HepG2 (cell line): Measurements from ENCODE around the gene NFATC3. TPM values are rescaled to one million over a fixed set of nuclear protein-coding genes. Genes with fewer than 3 reads are reported as not detected.
A peak's percentile ranks its signal among the peaks of the same experiment; 100 is the strongest.

Experiments
- ATAC-seq: fragments of 200-7000 bp; cut with Tn5 transposase; 3 replicates; pipeline ENCODE4 v1.9.1; 2020; ENCODE audit warnings: mild to moderate bottlenecking, moderate library complexity
- BruUV-seq: library from RNA; stranded (reverse); fragments of 400-500 nt; replicated peaks from 2 replicates; lab custom pipeline; 2021; lab: Mats Ljungman, UMichigan
- CTCF ChIA-PET: fragments of 300-600 bp; formaldehyde crosslinking; extraction: SDS; loops from one replicate; lab custom pipeline; 2021; ENCODE audit warnings: low total read pairs, inconsistent platforms, low intra/inter-chr PET ratio; lab: Yijun Ruan, JAX
- POLR2A ChIA-PET: fragments of 350-600 bp; sonication (Branson Sonifier 250); formaldehyde crosslinking; loops from one replicate; lab custom pipeline; 2020; ENCODE audit warnings: antibody characterized with exemption, inconsistent platforms; lab: Yijun Ruan, JAX
- DNase-seq: peaks from one replicate; pipeline ENCODE4 v3.0.0-alpha.2; 2015; ENCODE audit warnings: low spot score
- FAIRE-seq: peaks from 3 replicates; lab custom pipeline; 2011; peaks lifted over from hg19 to GRCh38; lab: Jason Lieb, UNC
- H2AFZ ChIP-seq: one replicate; pipeline ENCODE4 v1.6.1; 2011; ENCODE audit warnings: low read length, inconsistent platforms
- H3K27ac ChIP-seq: fragments of 300-600 bp; 3 replicates; pipeline ENCODE4 v1.8.0; 2011; ENCODE audit warnings: mixed run types, mild to moderate bottlenecking, mixed read lengths, low read length, inconsistent platforms; ENCODE audit not compliant: insufficient read depth; ENCODE audit errors: extremely low read length
- H3K27me3 ChIP-seq, 2 experiments: fragments of 200-600 bp in 1 of 2; 2 replicates in 1 of 2; 3 replicates in 1 of 2; pipeline versions ENCODE4 v1.6.0 to v1.8.0; 2011; ENCODE audit warnings: low read length in 2 of 2, mild to moderate bottlenecking in 2 of 2, moderate library complexity in 2 of 2, inconsistent platforms in 1 of 2; ENCODE audit not compliant: insufficient read depth in 2 of 2, control insufficient read depth in 1 of 2
- H3K36me3 ChIP-seq, 2 experiments: fragments of 200-600 bp in 1 of 2; replicated peaks in 1 of 2; 2 replicates in 1 of 2; 3 replicates in 1 of 2; pipeline versions ENCODE4 v1.5.1 to v1.8.0; 2011; ENCODE audit warnings: low read length in 2 of 2, inconsistent platforms in 1 of 2; ENCODE audit not compliant: insufficient read depth in 2 of 2, control insufficient read depth in 1 of 2
- H3K4me1 ChIP-seq: 2 replicates; pipeline ENCODE4 v1.5.1; 2012; ENCODE audit warnings: low read length, inconsistent platforms; ENCODE audit not compliant: insufficient read depth
- H3K4me2 ChIP-seq: 2 replicates; pipeline ENCODE4 v1.6.0; 2011; ENCODE audit warnings: low read depth, low read length, inconsistent platforms
- H3K4me3 ChIP-seq, 3 experiments: fragments of 200-600 bp in 1 of 3; sonication (generic), shearing (Covaris generic) in 1 of 3; replicated peaks in 1 of 3; 2 replicates each; pipeline ENCODE4 v1.5.1; 2011 to 2016; ENCODE audit warnings: low read length in 3 of 3, inconsistent platforms in 2 of 3, low read depth in 2 of 3, mild to moderate bottlenecking in 2 of 3, control low read depth in 1 of 3, mixed read lengths in 1 of 3; ENCODE audit not compliant: insufficient read depth in 1 of 3
- H3K79me2 ChIP-seq: one replicate; pipeline ENCODE4 v1.6.1; 2011; ENCODE audit warnings: low read length, inconsistent platforms; ENCODE audit not compliant: insufficient read depth
- H3K9ac ChIP-seq: 2 replicates; pipeline ENCODE4 v1.6.0; 2011; ENCODE audit warnings: mild to moderate bottlenecking, low read depth, low read length, inconsistent platforms; ENCODE audit not compliant: insufficient read depth
- H3K9me3 ChIP-seq: 2 replicates; pipeline ENCODE4 v1.5.1; 2012; ENCODE audit warnings: mild to moderate bottlenecking, low read length
- H4K20me1 ChIP-seq: 2 replicates; pipeline ENCODE4 v1.6.0; 2011; ENCODE audit warnings: inconsistent platforms, mild to moderate bottlenecking, low read length, moderate library complexity; ENCODE audit not compliant: insufficient read depth
- DMAP1 ChIP-seq: IDR thresholded peaks from 2 replicates; pipeline ENCODE4 v1.6.1; 2016
- ETV5 ChIP-seq: IDR thresholded peaks from 2 replicates; pipeline ENCODE4 v1.6.1; 2018; ENCODE audit warnings: missing biosample characterization, missing genetic modification reagents, inconsistent platforms, borderline replicate concordance
- FLYWCH1 ChIP-seq: sonication (generic); formaldehyde crosslinking; IDR thresholded peaks from 2 replicates; pipeline ENCODE4 v1.8.1; 2023; ENCODE audit warnings: mild to moderate bottlenecking, missing genetic modification reagents
- HIVEP1 ChIP-seq: sonication (generic); formaldehyde crosslinking; IDR thresholded peaks from 2 replicates; pipeline ENCODE4 v1.4.0; 2020; ENCODE audit warnings: mild to moderate bottlenecking, missing genetic modification reagents
- IKZF1 ChIP-seq: fragments of 450-650 bp; IDR thresholded peaks from 2 replicates; pipeline ENCODE4 v1.7.1; 2016
- MIXL1 ChIP-seq: IDR thresholded peaks from 2 replicates; pipeline ENCODE4 v1.6.1; 2016
- NCOA1 ChIP-seq: sonication (generic); formaldehyde crosslinking; IDR thresholded peaks from 2 replicates; pipeline ENCODE4 v1.9.0; 2021; ENCODE audit warnings: missing genetic modification reagents
- PAX8 ChIP-seq: sonication (generic); formaldehyde crosslinking; IDR thresholded peaks from 2 replicates; pipeline ENCODE4 v1.8.0; 2022; ENCODE audit warnings: mild to moderate bottlenecking, missing genetic modification reagents, borderline replicate concordance
- SMC3 ChIP-seq: IDR thresholded peaks from 2 replicates; pipeline ENCODE4 v1.6.1; 2011; ENCODE audit warnings: low read length, improper control_type of control experiment
- ZBTB7A ChIP-seq: sonication (generic); formaldehyde crosslinking; IDR thresholded peaks from 2 replicates; pipeline ENCODE4 v1.8.0; 2022; ENCODE audit warnings: mild to moderate bottlenecking, missing genetic modification reagents
- ZNF10 ChIP-seq: sonication (generic); formaldehyde crosslinking; IDR thresholded peaks from 2 replicates; pipeline ENCODE4 v1.4.0; 2020; ENCODE audit warnings: mild to moderate bottlenecking, low read depth, missing genetic modification reagents, borderline replicate concordance
- ZNF235 ChIP-seq: sonication (generic); formaldehyde crosslinking; IDR thresholded peaks from 2 replicates; pipeline ENCODE4 v1.8.1; 2023; ENCODE audit warnings: mild to moderate bottlenecking, missing genetic modification reagents, borderline replicate concordance
- ZNF546 ChIP-seq: sonication (generic); formaldehyde crosslinking; conservative IDR thresholded peaks from 2 replicates; pipeline ENCODE4 v1.8.1; 2023; ENCODE audit warnings: mild to moderate bottlenecking, missing genetic modification reagents
- WGBS: methylation state at CpG from one replicate; pipeline ENCODE4 v1.1.6; 2017; ENCODE audit warnings: low lambda C conversion rate; 5-methylcytosine and 5-hydroxymethylcytosine counted together
- in situ Hi-C: cut with HindIII; loops from 2 replicates; pipeline ENCODE4 v1.10.0; 2017; ENCODE audit warnings: low pct_unique_long_range_greater_than_20kb; ENCODE audit not compliant: extremely low pct_ligation_motif_present
- intact Hi-C: fragments of 100-400 bp; cut with micrococcal nuclease; formaldehyde crosslinking; loops from one replicate; pipeline ENCODE4 v1.10.0; 2022; ENCODE audit not compliant: unreplicated experiment
- polyA plus RNA-seq, 8 experiments: library from polyadenylated mRNA; depleted of rRNA in 3 of 8; stranded (reverse) in 7 of 8; unstranded in 1 of 8; fragments of >200 nt; fragmentation: Illumina TruSeq in 4 of 8; extraction: Trizol in 4 of 8; gene quantifications; 2 replicates each; pipeline versions ENCODE4 v1.2.1 to v1.2.3, GENCODE V29; 2011 to 2016; ENCODE audit warnings: low read depth in 4 of 8, missing spikeins in 1 of 8, mixed read lengths in 1 of 8; ENCODE audit not compliant: insufficient read depth in 1 of 8
- total RNA-seq, 5 experiments: library from RNA; depleted of rRNA; stranded (reverse); fragments of >200 nt; fragmentation: Illumina TruSeq; extraction: Trizol; gene quantifications; 2 replicates each; pipeline ENCODE4 v1.2.3, GENCODE V29; 2016; ENCODE audit warnings: low read depth in 1 of 5
- TF ChIP-seq, protein P1 (sequence below): sonication (generic); formaldehyde crosslinking; IDR thresholded peaks from 2 replicates; pipeline ENCODE4 v1.4.0; 2020; ENCODE audit warnings: mild to moderate bottlenecking, missing genetic modification reagents
- TF ChIP-seq, protein P2 (sequence below): sonication (generic); formaldehyde crosslinking; conservative IDR thresholded peaks from 2 replicates; pipeline ENCODE4 v1.8.1; 2023; ENCODE audit warnings: missing genetic modification reagents
- TF ChIP-seq, protein P3 (sequence below): sonication (generic); formaldehyde crosslinking; IDR thresholded peaks from 2 replicates; pipeline ENCODE4 v1.5.1; 2020; ENCODE audit warnings: missing genetic modification reagents, mild to moderate bottlenecking, borderline replicate concordance
- TF ChIP-seq, protein P4 (sequence below): sonication (generic); formaldehyde crosslinking; IDR thresholded peaks from 2 replicates; pipeline ENCODE4 v1.5.0; 2020; ENCODE audit warnings: missing genetic modification reagents
- TF ChIP-seq, protein P5 (sequence below): sonication (generic); formaldehyde crosslinking; IDR thresholded peaks from 2 replicates; pipeline ENCODE4 v1.4.0; 2020; ENCODE audit warnings: mild to moderate bottlenecking, missing genetic modification reagents

The NFATC3 gene
- total and polyA plus RNA-seq, 2 of the 13 experiments (the other 11 are each of a cell fraction or from before 2014, with no cell fraction given), result 52.6 to 62.7 TPM

DNA sequence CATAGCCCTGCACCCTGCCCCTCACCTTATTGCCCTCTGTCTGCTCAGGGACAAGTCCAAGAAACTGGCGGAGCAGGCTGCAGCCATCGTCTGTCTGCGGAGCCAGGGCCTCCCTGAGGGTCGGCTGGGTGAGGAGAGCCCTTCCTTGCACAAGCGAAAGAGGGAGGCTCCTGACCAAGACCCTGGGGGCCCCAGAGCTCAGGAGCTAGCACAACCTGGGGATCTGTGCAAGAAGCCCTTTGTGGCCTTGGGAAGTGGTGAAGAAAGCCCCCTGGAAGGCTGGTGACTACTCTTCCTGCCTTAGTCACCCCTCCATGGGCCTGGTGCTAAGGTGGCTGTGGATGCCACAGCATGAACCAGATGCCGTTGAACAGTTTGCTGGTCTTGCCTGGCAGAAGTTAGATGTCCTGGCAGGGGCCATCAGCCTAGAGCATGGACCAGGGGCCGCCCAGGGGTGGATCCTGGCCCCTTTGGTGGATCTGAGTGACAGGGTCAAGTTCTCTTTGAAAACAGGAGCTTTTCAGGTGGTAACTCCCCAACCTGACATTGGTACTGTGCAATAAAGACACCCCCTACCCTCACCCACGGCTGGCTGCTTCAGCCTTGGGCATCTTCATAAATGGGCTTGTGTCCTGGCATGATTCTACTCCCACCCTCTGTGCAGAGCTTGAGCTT lies 6.3 kb upstream of the NFATC3 start:
- FAIRE-seq (no peak), ATAC-seq (no peak), DNase-seq (no peak)
- H3K4me3 ChIP-seq, result 0 out of 6 replicates have a peak overlapping the region, but pooled peaks of 1 of the 3 experiments have one; percentile 57
- no peaks in the 10 kb centered on the region for H4K20me1 ChIP-seq
- intact Hi-C loops, result no loop called here
- no peaks in the 10 kb centered on the region for H3K9me3 ChIP-seq
- POLR2A ChIA-PET, result interaction anchor here (1.1 to 2.8 kb wide), 11 partner anchors 9 to 360 kb away, joined by 3 to 57 read pairs (median 14); partner anchors contain the start of genes DDX28, DUS2, ESRP2 and GFOD2
- peak overlapping the region; percentile 79 for H3K4me2 ChIP-seq
- no TSS peak for BruUV-seq
- CTCF ChIA-PET, result no interaction called here
- no peaks in the 10 kb centered on the region for H3K79me2 ChIP-seq
- in situ Hi-C loops, result no loop called here
- no peak overlapping the region for H2AFZ ChIP-seq
- 94% methylated on average over 5 of the region's 8 CpGs for WGBS
- H3K36me3 ChIP-seq, result peaks cover 15 to 33% of the 10 kb centered on the region in 2 experiments; a peak in 4 of 5 replicates
- TF ChIP-seq, protein P1, sequence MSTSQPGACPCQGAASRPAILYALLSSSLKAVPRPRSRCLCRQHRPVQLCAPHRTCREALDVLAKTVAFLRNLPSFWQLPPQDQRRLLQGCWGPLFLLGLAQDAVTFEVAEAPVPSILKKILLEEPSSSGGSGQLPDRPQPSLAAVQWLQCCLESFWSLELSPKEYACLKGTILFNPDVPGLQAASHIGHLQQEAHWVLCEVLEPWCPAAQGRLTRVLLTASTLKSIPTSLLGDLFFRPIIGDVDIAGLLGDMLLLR, result 0 out of 2 replicates have a peak, but pooled peaks have one; percentile 20
- TF ChIP-seq, protein P2, sequence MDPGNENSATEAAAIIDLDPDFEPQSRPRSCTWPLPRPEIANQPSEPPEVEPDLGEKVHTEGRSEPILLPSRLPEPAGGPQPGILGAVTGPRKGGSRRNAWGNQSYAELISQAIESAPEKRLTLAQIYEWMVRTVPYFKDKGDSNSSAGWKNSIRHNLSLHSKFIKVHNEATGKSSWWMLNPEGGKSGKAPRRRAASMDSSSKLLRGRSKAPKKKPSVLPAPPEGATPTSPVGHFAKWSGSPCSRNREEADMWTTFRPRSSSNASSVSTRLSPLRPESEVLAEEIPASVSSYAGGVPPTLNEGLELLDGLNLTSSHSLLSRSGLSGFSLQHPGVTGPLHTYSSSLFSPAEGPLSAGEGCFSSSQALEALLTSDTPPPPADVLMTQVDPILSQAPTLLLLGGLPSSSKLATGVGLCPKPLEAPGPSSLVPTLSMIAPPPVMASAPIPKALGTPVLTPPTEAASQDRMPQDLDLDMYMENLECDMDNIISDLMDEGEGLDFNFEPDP (CRISPR knock-in tag), result peak; percentile 93; the same call in 1 of the 2 replicates
- TF ChIP-seq, protein P3, sequence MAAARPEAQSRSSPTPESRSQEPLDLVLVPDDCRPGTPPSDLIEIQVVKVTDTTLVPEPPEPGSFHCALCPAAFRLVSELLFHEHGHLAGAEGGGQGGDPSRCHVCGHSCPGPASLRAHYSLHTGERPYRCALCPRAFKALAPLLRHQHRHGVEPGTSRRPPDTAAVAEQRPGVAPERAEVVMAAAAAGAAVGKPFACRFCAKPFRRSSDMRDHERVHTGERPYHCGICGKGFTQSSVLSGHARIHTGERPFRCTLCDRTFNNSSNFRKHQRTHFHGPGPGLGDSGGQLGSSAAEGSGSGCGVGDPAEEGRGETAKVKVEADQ (CRISPR knock-in tag), result peak; percentile 12
- TF ChIP-seq NCOA1 (0 out of 2 replicates have a peak, but pooled peaks have one; percentile 10), MIXL1 (no peak), HIVEP1 (CRISPR knock-in tag) (no peak), ZNF10 (CRISPR knock-in tag) (no peak), PAX8 (CRISPR knock-in tag) (no peak), ETV5 (CRISPR knock-in tag) (no peak), DMAP1 (CRISPR knock-in tag) (no peak), ZNF546 (CRISPR knock-in tag) (0 out of 2 replicates have a peak, but pooled peaks have one; percentile 52), ZBTB7A (0 out of 2 replicates have a peak, but pooled peaks have one; percentile 69), ZNF235 (CRISPR knock-in tag) (0 out of 2 replicates have a peak, but pooled peaks have one; percentile 26), SMC3 (no peak), FLYWCH1 (no peak), IKZF1 (no peak)
- TF ChIP-seq, protein P4, sequence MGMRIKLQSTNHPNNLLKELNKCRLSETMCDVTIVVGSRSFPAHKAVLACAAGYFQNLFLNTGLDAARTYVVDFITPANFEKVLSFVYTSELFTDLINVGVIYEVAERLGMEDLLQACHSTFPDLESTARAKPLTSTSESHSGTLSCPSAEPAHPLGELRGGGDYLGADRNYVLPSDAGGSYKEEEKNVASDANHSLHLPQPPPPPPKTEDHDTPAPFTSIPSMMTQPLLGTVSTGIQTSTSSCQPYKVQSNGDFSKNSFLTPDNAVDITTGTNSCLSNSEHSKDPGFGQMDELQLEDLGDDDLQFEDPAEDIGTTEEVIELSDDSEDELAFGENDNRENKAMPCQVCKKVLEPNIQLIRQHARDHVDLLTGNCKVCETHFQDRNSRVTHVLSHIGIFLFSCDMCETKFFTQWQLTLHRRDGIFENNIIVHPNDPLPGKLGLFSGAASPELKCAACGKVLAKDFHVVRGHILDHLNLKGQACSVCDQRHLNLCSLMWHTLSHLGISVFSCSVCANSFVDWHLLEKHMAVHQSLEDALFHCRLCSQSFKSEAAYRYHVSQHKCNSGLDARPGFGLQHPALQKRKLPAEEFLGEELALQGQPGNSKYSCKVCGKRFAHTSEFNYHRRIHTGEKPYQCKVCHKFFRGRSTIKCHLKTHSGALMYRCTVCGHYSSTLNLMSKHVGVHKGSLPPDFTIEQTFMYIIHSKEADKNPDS (CRISPR knock-in tag), result peak; percentile 49; the same call in 1 of the 2 replicates
- TF ChIP-seq, protein P5, sequence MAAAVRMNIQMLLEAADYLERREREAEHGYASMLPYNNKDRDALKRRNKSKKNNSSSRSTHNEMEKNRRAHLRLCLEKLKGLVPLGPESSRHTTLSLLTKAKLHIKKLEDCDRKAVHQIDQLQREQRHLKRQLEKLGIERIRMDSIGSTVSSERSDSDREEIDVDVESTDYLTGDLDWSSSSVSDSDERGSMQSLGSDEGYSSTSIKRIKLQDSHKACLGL (CRISPR knock-in tag), result 0 out of 2 replicates have a peak, but pooled peaks have one; percentile 65
- peak overlapping the region; percentile 70; the same call in 1 of the 2 replicates for H3K9ac ChIP-seq
- no peaks in the 10 kb centered on the region for H3K27me3 ChIP-seq
- peaks cover 79% of the 10 kb centered on the region for H3K4me1 ChIP-seq
- H3K27ac ChIP-seq, result peak overlapping the region; percentile 95
